Spleen (tissue), 13 donors: Measurements from ENCODE around the gene ATP6V1G2. TPM values are rescaled to one million over a fixed set of nuclear protein-coding genes. Genes with fewer than 3 reads are reported as not detected.
A peak's percentile ranks its signal among the peaks of the same experiment; 100 is the strongest.
"Not testable (repeated sequence)": the region's sequence is repeated elsewhere in the genome, so short reads cannot be mapped to it uniquely, and the experiment has no call there.

ENCODE experiments used
- DNase-seq: peaks from one replicate; pipeline ENCODE4 v3.0.0-alpha.2; 2020
- H3K27ac ChIP-seq, 8 donors: fragments of 200-600 bp; sonication (generic) in 7 of 8; 1 replicate in 4 of 8; 2 replicates in 4 of 8; pipeline versions ENCODE4 v1.5.0 to v1.8.0; 2016 to 2021; ENCODE audit warnings: inconsistent platforms in 4 of 8, mild to moderate bottlenecking in 4 of 8, moderate library complexity in 1 of 8
- H3K27me3 ChIP-seq, 7 donors: fragments of 200-600 bp; sonication (generic) in 6 of 7; replicated peaks in 1 of 7; 1 replicate in 4 of 7; 2 replicates in 3 of 7; pipeline versions ENCODE4 v1.5.0 to v1.8.0; 2016 to 2021; ENCODE audit warnings: inconsistent platforms in 3 of 7, mild to moderate bottlenecking in 1 of 7
- H3K36me3 ChIP-seq, 6 donors: fragments of 200-600 bp; sonication (generic) in 5 of 6; 1 replicate in 4 of 6; 2 replicates in 2 of 6; pipeline versions ENCODE4 v1.5.0 to v1.8.0; 2016 to 2021; ENCODE audit warnings: inconsistent platforms in 2 of 6
- H3K4me1 ChIP-seq, 6 donors: fragments of 200-600 bp; sonication (generic) in 5 of 6; 1 replicate in 3 of 6; 2 replicates in 3 of 6; pipeline versions ENCODE4 v1.5.0 to v1.8.0; 2016 to 2021; ENCODE audit warnings: inconsistent platforms in 3 of 6
- H3K4me3 ChIP-seq, 8 donors: fragments of 200-600 bp; sonication (generic) in 7 of 8; 1 replicate in 4 of 8; 2 replicates in 4 of 8; pipeline versions ENCODE4 v1.5.0 to v1.8.0; 2016 to 2021; ENCODE audit warnings: inconsistent platforms in 4 of 8, mild to moderate bottlenecking in 4 of 8, moderate library complexity in 2 of 8
- H3K9me3 ChIP-seq, 8 donors: fragments of 200-600 bp; sonication (generic) in 7 of 8; 1 replicate in 4 of 8; 2 replicates in 4 of 8; pipeline versions ENCODE4 v1.5.0 to v1.8.0; 2016 to 2021; ENCODE audit warnings: inconsistent platforms in 4 of 8
- CTCF ChIP-seq, 11 experiments: fragments of 200-600 bp in 7 of 11; fragments of 450-650 bp in 4 of 11; sonication (generic) in 4 of 11; IDR thresholded peaks in 8 of 11; conservative IDR thresholded peaks in 3 of 11; 1 replicate in 7 of 11; 2 replicates in 4 of 11; pipeline versions ENCODE4 v1.4.0 to v1.8.0; 2016 to 2021; ENCODE audit warnings: antibody characterized with exemption in 11 of 11, inconsistent platforms in 4 of 11, mild to moderate bottlenecking in 1 of 11
- POLR2A ChIP-seq, 3 donors: fragments of 450-650 bp; IDR thresholded peaks; one replicate each; pipeline ENCODE4 v1.5.1; 2017; ENCODE audit warnings: antibody characterized with exemption in 3 of 3, mild to moderate bottlenecking in 1 of 3
- POLR2AphosphoS5 ChIP-seq, 3 donors: sonication (generic); formaldehyde crosslinking; IDR thresholded peaks; one replicate each; pipeline ENCODE4 v1.5.1; 2017; ENCODE audit warnings: antibody characterized with exemption in 3 of 3
- WGBS, 5 donors: extraction: QIAGEN DNeasy Blood & Tissue Kit in 3 of 5; methylation state at CpG; one replicate each; pipeline versions ENCODE4 v1.1.5 to v1.1.7; 2013 to 2018; 5-methylcytosine and 5-hydroxymethylcytosine counted together
- intact Hi-C: fragments of 100-400 bp; cut with DNase I; formaldehyde crosslinking; loops from one replicate; pipeline ENCODE4 v1.15.0; 2023; ENCODE audit warnings: low total_unique reads
- long read RNA-seq, 2 donors: transcript quantifications; one replicate each; lab custom pipeline, GENCODE V29; 2026
- polyA plus RNA-seq, 3 donors: library from polyadenylated mRNA; stranded (reverse); fragments of 200-250 nt; gene quantifications; one replicate each; pipeline ENCODE4 v1.2.1, GENCODE V29; 2013
- total RNA-seq, 7 donors: library from RNA; depleted of rRNA in 3 of 7; stranded (reverse); fragments of >200 nt in 3 of 7; fragmentation: NEBNext Ultra II Directional in 4 of 7; extraction: Animal tissue kit (Norgen Biotek cat#: 25700) in 4 of 7; gene quantifications; one replicate each; pipeline versions ENCODE4 v1.1.0 to v1.2.1, GENCODE V29; 2016 to 2021
- donor health status: healthy with polysubstance abuse.
- donor health status: DM: no; HTN: no; CAD: no; lungs with moderate emphysema.
- donor health status: DM: no; HTN: no; CAD: no.
- donor health status: Bipolar disorder and iron deficiency.
- donor health status: healthy.
- donor health status: DM: no; HTN: no; CAD: no.
- donor health status: DM: yes; HTN: yes; CAD: no.

Gene ATP6V1G2
- 1 to 10 TPM; 2.0 to 3.7 (median 2.7) TPM for total RNA-seq
- polyA plus RNA-seq, result 1 to 10 TPM; 1.9 to 2.7 (median 2.2) TPM
- long read RNA-seq, donor 1, partial matches to known transcripts, result 0 of 1 reads
- long read RNA-seq, donor 1, other reads (novel, unspliced or antisense), result 0 of 1 reads
- long read RNA-seq, donor 2, result 0 reads

DNA sequence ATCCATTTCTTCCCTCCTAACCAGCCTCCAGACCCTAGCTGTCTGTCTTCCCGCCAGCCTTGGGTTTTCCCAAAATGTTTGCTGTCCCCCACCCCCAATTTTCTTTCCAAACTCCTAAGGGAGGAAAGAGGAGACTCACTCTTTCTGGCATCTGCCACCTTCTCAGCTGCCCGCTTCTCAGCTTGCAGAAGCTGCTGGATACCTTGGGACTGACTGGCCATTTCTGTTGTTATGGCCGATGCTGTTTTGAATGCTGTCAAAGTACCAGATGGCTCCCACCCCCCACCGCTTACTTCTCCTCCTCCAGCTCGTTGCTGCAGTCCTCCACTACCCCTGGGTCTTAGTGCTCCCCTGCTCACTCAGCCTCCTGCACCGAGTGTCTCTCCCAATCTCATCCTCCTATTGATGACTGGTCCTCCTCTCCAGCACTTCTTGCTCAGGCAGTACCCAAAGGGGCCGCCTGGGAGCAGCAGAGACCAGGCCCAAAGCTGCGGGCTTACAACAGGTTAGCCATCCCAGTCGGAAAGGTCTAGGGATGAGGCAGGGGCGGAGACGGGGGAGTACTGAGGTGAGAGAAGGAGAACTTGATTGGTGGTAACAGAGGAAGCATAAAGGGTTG lies at the start of gene ATP6V1G2:
Gene ATP6V1G2, minus strand, starts transcription at position 270 of the 619 bp plus-strand sequence. Its CDS starts 49 bp downstream, at position 221.
- H3K4me3 ChIP-seq, result peak within 1 kb of the TSS; percentile 34 to 73 (median 40)
- WGBS, 5 donors, result 8 to 13% (median 12%) methylated on average over 11 of the region's 11 CpGs
- peaks cover 0 to 25% (median 5%) of the 10 kb centered on the region in 6 donors for H3K36me3 ChIP-seq
- intact Hi-C loops, result loop anchor here (2.0 kb wide), 1 partner anchor 52 kb away; no protein-coding TSS in a partner anchor
- H3K27ac ChIP-seq, result peak within 1 kb of the TSS; percentile 69 to 92 (median 87)
- H3K27me3 ChIP-seq, result no peaks in the 10 kb centered on the region
- TF ChIP-seq POLR2A (IDR thresholded peaks at IDR 0.05) (no peak), POLR2AphosphoS5 (IDR thresholded peaks at IDR 0.05) (peak in 2 of 3 donors; percentile 72 to 78), CTCF (IDR thresholded peaks at IDR 0.05 in 8 of 11, conservative IDR thresholded peaks at IDR 0.05 in 3 of 11) (peak; percentile 86 to 99 (median 96))
- peak; percentile 95 for DNase-seq
- H3K4me1 ChIP-seq, result peaks cover 23 to 69% (median 55%) of the 10 kb centered on the region in 6 donors
- no peaks in the 10 kb centered on the region for H3K9me3 ChIP-seq

DNA sequence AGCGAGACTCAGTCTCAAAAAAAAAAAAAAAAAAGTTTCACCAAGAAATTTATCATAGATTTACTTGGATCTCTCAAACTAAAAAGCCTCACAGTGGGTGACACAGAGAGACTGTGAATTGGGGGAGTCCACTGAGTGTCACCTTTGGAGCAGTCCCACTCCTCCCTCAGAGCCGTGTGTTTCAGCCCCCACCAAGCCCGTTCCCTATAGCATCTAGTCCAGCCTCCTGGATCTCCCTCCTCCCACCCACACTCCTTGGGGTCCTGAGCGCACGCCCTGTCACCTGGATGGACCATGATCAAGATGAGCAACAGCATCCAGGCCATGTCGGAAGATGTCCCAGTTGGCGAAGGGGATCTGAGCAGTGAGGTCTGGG lies 46.0 kb upstream of the ATP6V1G2 start:
- no peaks in the 10 kb centered on the region for H3K27me3 ChIP-seq
- intact Hi-C loops, result no loop called here
- H3K9me3 ChIP-seq, result no peaks in the 10 kb centered on the region
- WGBS, 5 donors, result 76 to 83% (median 81%) methylated on average over 5 to 7 of the region's 7 CpGs
- H3K4me1 ChIP-seq, result peaks cover 18 to 100% (median 63%) of the 10 kb centered on the region in 6 donors
- H3K27ac ChIP-seq, result peak overlapping the region; percentile 42 to 92 (median 81)
- no peak for TF ChIP-seq POLR2A (IDR thresholded peaks at IDR 0.05)
- no peak for TF ChIP-seq CTCF (IDR thresholded peaks at IDR 0.05 in 8 of 11, conservative IDR thresholded peaks at IDR 0.05 in 3 of 11)
- TF ChIP-seq POLR2AphosphoS5 (IDR thresholded peaks at IDR 0.05), result no peak
- no peak for DNase-seq
- H3K4me3 ChIP-seq, result peak overlapping the region in 5 of 8 donors; percentile 1 to 59 (median 14)
- peaks cover 0 to 24% (median 2%) of the 10 kb centered on the region in 6 donors for H3K36me3 ChIP-seq

- H3K4me1 ChIP-seq, result peaks cover 34 to 100% (median 67%) of the 10 kb centered on the region in 6 donors
Observed at GRCh38 chr6:31590691-31591090, 44.3 kb upstream of the ATP6V1G2 start.

GRCh38 chr6:31588871-31589650 lies 42.7 kb upstream of the ATP6V1G2 start:
- no peaks in the 10 kb centered on the region for H3K9me3 ChIP-seq
- peaks cover 49 to 100% (median 83%) of the 10 kb centered on the region in 6 donors for H3K4me1 ChIP-seq
- no peaks in the 10 kb centered on the region for H3K27me3 ChIP-seq
- TF ChIP-seq CTCF (IDR thresholded peaks at IDR 0.05 in 8 of 11, conservative IDR thresholded peaks at IDR 0.05 in 3 of 11) (no peak), POLR2A (IDR thresholded peaks at IDR 0.05) (no peak), POLR2AphosphoS5 (IDR thresholded peaks at IDR 0.05) (no peak)
- DNase-seq, result no peak
- 57 to 67% (median 65%) methylated on average over 9 of the region's 9 CpGs for WGBS, 5 donors
- intact Hi-C loops, result no loop called here
- peak overlapping the region; percentile 82 to 98 (median 96) for H3K27ac ChIP-seq
- peak overlapping the region in 2 of 8 donors; percentile 34 to 44 for H3K4me3 ChIP-seq
- peaks cover 0 to 24% (median 2%) of the 10 kb centered on the region in 6 donors for H3K36me3 ChIP-seq

More at GRCh38 chr6:31590691-31591090, 44.3 kb upstream of the ATP6V1G2 start:
- H3K27me3 ChIP-seq, H3K4me3 ChIP-seq, intact Hi-C loops, H3K9me3 ChIP-seq, H3K27ac ChIP-seq, DNase-seq: not testable (repeated sequence)
- H3K36me3 ChIP-seq, result peaks cover 0 to 24% (median 2%) of the 10 kb centered on the region in 6 donors
- 79 to 92% (median 89%) methylated on average over 5 of the region's 5 CpGs for WGBS, 5 donors
